Endothelial cell of umbilical vein (primary cell): ENCODE measurements around the gene SULT1A1. TPM values are rescaled to one million over a fixed set of nuclear protein-coding genes. Genes with fewer than 3 reads are reported as not detected.

ENCODE experiments used
- BruUV-seq: library from RNA; stranded (reverse); fragments of 400-500 nt; replicated peaks from 2 replicates; lab custom pipeline; 2021; lab: Mats Ljungman, UMichigan
- CTCF ChIA-PET: fragments of 300-600, 350-600 bp; sonication (Branson Sonifier 250); formaldehyde crosslinking; loops from one replicate; lab custom pipeline; 2021; ENCODE audit warnings: antibody characterized with exemption, inconsistent platforms; lab: Charles Lee
- POLR2A ChIA-PET: fragments of 300-600, 350-600 bp; sonication (Branson Sonifier 250); formaldehyde crosslinking; loops from one replicate; lab custom pipeline; 2021; ENCODE audit warnings: antibody characterized with exemption, inconsistent platforms; lab: Charles Lee
- DNase-seq: peaks from one replicate; pipeline ENCODE4 v3.0.0-alpha.2; 2011; ENCODE audit warnings: low read depth, low spot score
- FAIRE-seq: peaks from 2 replicates; lab custom pipeline; 2011; peaks lifted over from hg19 to GRCh38; lab: Jason Lieb, UNC
- H2AFZ ChIP-seq: 2 replicates; pipeline ENCODE4 v1.6.0; 2012; ENCODE audit warnings: low read depth, low read length, control low read depth, inconsistent platforms
- H3K27ac ChIP-seq: 2 replicates; pipeline ENCODE4 v1.5.1; 2011; ENCODE audit warnings: low read depth, mild to moderate bottlenecking, control low read depth, low read length, moderate library complexity; ENCODE audit not compliant: insufficient read depth
- H3K27me3 ChIP-seq, 2 experiments: 2 replicates each; pipeline versions ENCODE4 v1.6.0 to v1.6.1; 2011; ENCODE audit warnings: low read length in 2 of 2, mixed read lengths in 1 of 2; ENCODE audit not compliant: control insufficient read depth in 2 of 2, insufficient read depth in 2 of 2
- H3K36me3 ChIP-seq, 2 experiments: 2 replicates in 1 of 2; 3 replicates in 1 of 2; pipeline ENCODE4 v1.5.1; 2011; ENCODE audit warnings: low read length in 2 of 2, mild to moderate bottlenecking in 1 of 2, moderate library complexity in 1 of 2; ENCODE audit not compliant: control insufficient read depth in 2 of 2, insufficient read depth in 2 of 2; ENCODE audit errors: extremely low read depth in 1 of 2
- H3K4me1 ChIP-seq: 3 replicates; pipeline ENCODE4 v1.5.1; 2011; ENCODE audit warnings: mild to moderate bottlenecking, low read length; ENCODE audit not compliant: control insufficient read depth, insufficient read depth; ENCODE audit errors: extremely low read depth
- H3K4me2 ChIP-seq: 2 replicates; pipeline ENCODE4 v1.6.1; 2011; ENCODE audit warnings: low read length, control low read depth, mixed read lengths; ENCODE audit not compliant: insufficient read depth
- H3K4me3 ChIP-seq, 3 experiments: fragments of 200-600 bp in 1 of 3; sonication (generic), shearing (Covaris generic) in 1 of 3; replicated peaks in 1 of 3; 2 replicates each; pipeline ENCODE4 v1.5.1; 2011 to 2016; ENCODE audit warnings: control low read depth in 3 of 3, low read length in 3 of 3, mild to moderate bottlenecking in 2 of 3, inconsistent platforms in 1 of 3, low read depth in 1 of 3, moderate library complexity in 1 of 3; ENCODE audit not compliant: insufficient read depth in 1 of 3
- H3K79me2 ChIP-seq: 2 replicates; pipeline ENCODE4 v1.6.0; 2012; ENCODE audit warnings: low read length, inconsistent platforms; ENCODE audit not compliant: control insufficient read depth, insufficient read depth
- H3K9ac ChIP-seq: replicated peaks from 2 replicates; pipeline ENCODE3; 2011; ENCODE audit warnings: low read length, control low read depth; ENCODE audit not compliant: insufficient read depth; ENCODE audit errors: extremely low read depth
- H3K9me1 ChIP-seq: replicated peaks from 3 replicates; pipeline ENCODE4 v1.6.0; 2011; ENCODE audit warnings: mild to moderate bottlenecking, low read length; ENCODE audit not compliant: control insufficient read depth, insufficient read depth; ENCODE audit errors: extremely low read depth
- H3K9me3 ChIP-seq: replicated peaks from 2 replicates; pipeline ENCODE4 v1.5.1; 2012; ENCODE audit warnings: low read length, inconsistent platforms; ENCODE audit not compliant: control insufficient read depth, insufficient read depth
- H4K20me1 ChIP-seq: replicated peaks from 2 replicates; pipeline ENCODE3; 2011; ENCODE audit warnings: mild to moderate bottlenecking, low read length; ENCODE audit not compliant: control insufficient read depth, insufficient read depth; ENCODE audit errors: extremely low read depth
- EZH2 ChIP-seq: IDR thresholded peaks from 2 replicates; pipeline ENCODE4 v1.6.1; 2012; ENCODE audit warnings: borderline replicate concordance, low read depth, mild to moderate bottlenecking, moderate library complexity, low read length, inconsistent platforms; ENCODE audit not compliant: severe bottlenecking
- FOS ChIP-seq: IDR thresholded peaks from 2 replicates; pipeline ENCODE4 v1.6.1; 2011; ENCODE audit warnings: mild to moderate bottlenecking, low read length, moderate library complexity, borderline replicate concordance; ENCODE audit not compliant: insufficient read depth
- GATA2 ChIP-seq: IDR thresholded peaks from 2 replicates; pipeline ENCODE4 v1.7.0; 2011; ENCODE audit warnings: low read depth, mild to moderate bottlenecking, moderate library complexity, mixed read lengths, low read length; ENCODE audit not compliant: insufficient read length, insufficient read depth
- JUN ChIP-seq: IDR thresholded peaks from 2 replicates; pipeline ENCODE4 v1.6.1; 2011; ENCODE audit warnings: borderline replicate concordance, low read depth; ENCODE audit not compliant: insufficient read length, insufficient read depth
- MYC ChIP-seq: IDR thresholded peaks from one replicate; pipeline ENCODE4 v1.6.1; 2011; ENCODE audit warnings: mild to moderate bottlenecking, low read depth, low read length
- POLR2A ChIP-seq: IDR thresholded peaks from 2 replicates; pipeline ENCODE4 v1.6.1; 2012; ENCODE audit warnings: low read depth, mild to moderate bottlenecking, control low read depth, low read length
- POLR2AphosphoS5 ChIP-seq: IDR thresholded peaks from 2 replicates; pipeline ENCODE4 v1.6.1; 2012; ENCODE audit warnings: low read depth, mild to moderate bottlenecking, control low read depth, low read length, moderate library complexity; ENCODE audit not compliant: insufficient read depth
- dilution Hi-C: fragments of 300-500 bp; cut with MboI; formaldehyde crosslinking; loops from one replicate; pipeline ENCODE4 v1.15.0; 2019; ENCODE audit warnings: low sequenced_read_pairs; ENCODE audit not compliant: extremely low pct_ligation_motif_present
- intact Hi-C: fragments of 100-400 bp; cut with micrococcal nuclease; formaldehyde crosslinking; loops from one replicate; pipeline ENCODE4 v1.10.0; 2022
- polyA plus RNA-seq, 4 experiments: library from polyadenylated mRNA; depleted of rRNA in 3 of 4; stranded (reverse) in 3 of 4; unstranded in 1 of 4; fragments of >200 nt; gene quantifications; 2 replicates each; pipeline versions ENCODE4 v1.2.1 to v1.2.3, GENCODE V29; 2011 to 2012; ENCODE audit warnings: missing spikeins in 1 of 4
- total RNA-seq: library from RNA; stranded (reverse); gene quantifications from 2 replicates; pipeline ENCODE4 v1.2.3, GENCODE V29; 2021
- TF ChIP-seq, protein P1 (sequence below): IDR thresholded peaks from 2 replicates; pipeline ENCODE4 v1.6.1; 2011; ENCODE audit not compliant: insufficient read depth, insufficient read length
- TF ChIP-seq, protein P2 (sequence below), 2 donors: IDR thresholded peaks; 1 replicate in 1 of 2; 2 replicates in 1 of 2; pipeline ENCODE4 v1.5.1; 2011; ENCODE audit warnings: low read length in 2 of 2, mild to moderate bottlenecking in 2 of 2, moderate library complexity in 2 of 2, control low read depth in 1 of 2, inconsistent platforms in 1 of 2, low read depth in 1 of 2; ENCODE audit not compliant: insufficient read depth in 1 of 2; ENCODE audit errors: extremely low read depth in 1 of 2

Gene SULT1A1
- total and polyA plus RNA-seq, 2 donors (not counting 3 experiments of a cell fraction or from before 2014, with no cell fraction given) = 0.77 to 0.90 TPM

DNA sequence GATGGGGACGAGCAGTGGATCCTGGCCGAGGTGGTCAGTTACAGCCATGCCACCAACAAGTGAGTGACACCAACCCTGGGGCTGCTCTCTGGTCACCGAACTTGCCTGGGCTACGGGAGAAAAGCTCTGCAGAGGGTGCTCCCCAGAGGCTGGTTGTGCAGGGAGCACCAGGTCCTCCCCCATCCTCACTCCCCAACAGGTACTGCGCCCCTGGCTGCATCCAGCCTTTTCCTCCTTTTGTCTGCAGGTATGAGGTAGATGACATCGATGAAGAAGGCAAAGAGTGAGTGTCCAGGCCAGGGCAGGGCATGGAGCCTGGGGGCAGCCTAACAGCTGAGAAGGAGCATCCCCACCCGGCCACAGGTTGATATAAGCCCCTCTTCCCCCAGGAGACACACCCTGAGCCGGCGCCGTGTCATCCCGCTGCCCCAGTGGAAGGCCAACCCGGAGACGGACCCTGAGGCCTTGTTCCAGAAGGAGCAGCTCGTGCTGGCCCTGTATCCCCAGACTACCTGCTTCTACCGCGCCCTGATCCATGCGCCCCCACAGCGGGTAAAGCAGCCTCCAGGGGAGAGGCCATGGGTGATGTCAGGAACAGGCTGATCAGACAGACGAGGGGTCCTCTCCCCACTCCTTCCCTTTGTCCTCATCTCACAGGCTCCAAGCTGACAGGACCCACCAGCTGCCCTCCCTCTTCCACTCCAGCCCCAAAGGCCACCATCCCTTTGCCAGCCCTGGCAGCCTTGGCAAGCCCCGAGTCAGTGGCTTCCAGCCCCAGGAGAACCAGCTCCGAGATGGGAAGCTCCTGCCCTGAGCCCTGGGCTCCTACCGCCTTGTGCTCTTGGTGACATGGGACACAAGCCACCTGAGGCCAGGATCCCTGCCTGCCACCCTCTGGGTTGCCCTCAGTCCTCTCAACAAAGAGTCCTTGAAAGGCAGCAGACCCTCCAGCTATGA is 19.2 kb downstream of the SULT1A1 start:
- Histone ChIP-seq H3K36me3 (peaks cover 0 to 16% of the 10 kb centered on the region in 2 experiments), H3K27me3 (no peaks in the 10 kb centered on the region), H3K4me3 (no peak overlapping the region), H3K4me2 (no peak overlapping the region), H3K79me2 (no peaks in the 10 kb centered on the region), H3K9me1 (no peaks in the 10 kb centered on the region), H4K20me1 (no peaks in the 10 kb centered on the region), H3K9me3 (no peaks in the 10 kb centered on the region), H3K27ac (no peak overlapping the region), H2AFZ (no peak overlapping the region), H3K9ac (no peak overlapping the region), H3K4me1 (no peaks in the 10 kb centered on the region)
- TF ChIP-seq MYC = no peak
- TF ChIP-seq POLR2AphosphoS5 = no peak
- no peak for TF ChIP-seq FOS
- no peak for TF ChIP-seq POLR2A
- TF ChIP-seq EZH2 = no peak
- no peak for TF ChIP-seq GATA2
- no peak for TF ChIP-seq JUN
- TF ChIP-seq, protein P1, sequence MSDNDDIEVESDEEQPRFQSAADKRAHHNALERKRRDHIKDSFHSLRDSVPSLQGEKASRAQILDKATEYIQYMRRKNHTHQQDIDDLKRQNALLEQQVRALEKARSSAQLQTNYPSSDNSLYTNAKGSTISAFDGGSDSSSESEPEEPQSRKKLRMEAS = no peak
- TF ChIP-seq, protein P2, sequence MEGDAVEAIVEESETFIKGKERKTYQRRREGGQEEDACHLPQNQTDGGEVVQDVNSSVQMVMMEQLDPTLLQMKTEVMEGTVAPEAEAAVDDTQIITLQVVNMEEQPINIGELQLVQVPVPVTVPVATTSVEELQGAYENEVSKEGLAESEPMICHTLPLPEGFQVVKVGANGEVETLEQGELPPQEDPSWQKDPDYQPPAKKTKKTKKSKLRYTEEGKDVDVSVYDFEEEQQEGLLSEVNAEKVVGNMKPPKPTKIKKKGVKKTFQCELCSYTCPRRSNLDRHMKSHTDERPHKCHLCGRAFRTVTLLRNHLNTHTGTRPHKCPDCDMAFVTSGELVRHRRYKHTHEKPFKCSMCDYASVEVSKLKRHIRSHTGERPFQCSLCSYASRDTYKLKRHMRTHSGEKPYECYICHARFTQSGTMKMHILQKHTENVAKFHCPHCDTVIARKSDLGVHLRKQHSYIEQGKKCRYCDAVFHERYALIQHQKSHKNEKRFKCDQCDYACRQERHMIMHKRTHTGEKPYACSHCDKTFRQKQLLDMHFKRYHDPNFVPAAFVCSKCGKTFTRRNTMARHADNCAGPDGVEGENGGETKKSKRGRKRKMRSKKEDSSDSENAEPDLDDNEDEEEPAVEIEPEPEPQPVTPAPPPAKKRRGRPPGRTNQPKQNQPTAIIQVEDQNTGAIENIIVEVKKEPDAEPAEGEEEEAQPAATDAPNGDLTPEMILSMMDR (IDR thresholded peaks at IDR 0.05; ENCODE audit: extremely low read depth in 1 of 2, insufficient read depth in 1 of 2, low read depth in 1 of 2, low read length in 2 of 2) = no peak
- FAIRE-seq = no peak
- BruUV-seq = no TSS peak
- DNase-seq = no peak
- CTCF ChIA-PET = no interaction called here
- POLR2A ChIA-PET = no interaction called here
- dilution Hi-C loops (no loop called here), intact Hi-C loops (no loop called here)
